ENCODE data around the gene INPP5A.

DNA sequence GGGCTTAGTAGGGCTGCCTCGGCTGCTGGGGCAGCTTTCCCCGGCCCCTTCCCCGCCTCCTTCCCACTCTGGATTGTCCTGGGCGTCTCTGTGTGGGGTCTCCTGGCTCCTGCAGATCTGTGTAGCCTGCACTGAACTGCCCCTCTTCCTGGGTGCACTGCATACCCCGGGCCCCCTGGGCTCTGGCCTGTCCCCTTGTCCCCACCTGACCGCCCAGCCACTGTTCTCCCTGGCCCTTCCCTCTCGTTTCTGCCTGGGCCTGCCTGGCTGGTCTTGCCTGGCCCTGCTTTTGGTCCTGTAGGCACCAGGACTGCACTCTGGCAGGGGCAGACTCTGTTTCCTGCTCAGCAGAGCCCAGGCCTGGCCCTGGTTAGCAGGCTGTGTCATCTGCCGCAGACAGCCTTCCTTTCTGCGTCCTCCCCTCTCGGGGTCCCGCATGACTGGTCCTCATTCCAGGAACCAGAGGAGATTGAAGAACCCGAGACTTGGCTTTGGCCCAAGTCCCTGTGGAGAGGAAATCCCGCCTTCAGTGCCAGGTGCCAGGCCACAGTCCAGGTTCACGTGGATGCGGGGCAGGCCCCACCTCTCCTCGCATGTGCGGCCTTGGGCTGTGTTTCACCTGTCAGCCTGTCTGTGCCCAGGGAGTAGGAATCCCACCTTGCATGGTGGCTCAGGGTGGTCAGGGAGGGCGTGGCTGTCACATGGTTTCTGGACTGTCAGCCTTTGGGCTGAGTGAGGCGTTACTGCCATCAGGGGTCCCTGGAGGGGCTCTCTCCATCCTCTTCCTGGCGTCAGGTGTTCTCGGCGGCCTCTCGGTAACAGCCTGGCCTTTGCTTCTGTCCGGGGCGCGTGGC, 9.2 kb downstream of the INPP5A start:
- TF ChIP-seq, protein P1, sequence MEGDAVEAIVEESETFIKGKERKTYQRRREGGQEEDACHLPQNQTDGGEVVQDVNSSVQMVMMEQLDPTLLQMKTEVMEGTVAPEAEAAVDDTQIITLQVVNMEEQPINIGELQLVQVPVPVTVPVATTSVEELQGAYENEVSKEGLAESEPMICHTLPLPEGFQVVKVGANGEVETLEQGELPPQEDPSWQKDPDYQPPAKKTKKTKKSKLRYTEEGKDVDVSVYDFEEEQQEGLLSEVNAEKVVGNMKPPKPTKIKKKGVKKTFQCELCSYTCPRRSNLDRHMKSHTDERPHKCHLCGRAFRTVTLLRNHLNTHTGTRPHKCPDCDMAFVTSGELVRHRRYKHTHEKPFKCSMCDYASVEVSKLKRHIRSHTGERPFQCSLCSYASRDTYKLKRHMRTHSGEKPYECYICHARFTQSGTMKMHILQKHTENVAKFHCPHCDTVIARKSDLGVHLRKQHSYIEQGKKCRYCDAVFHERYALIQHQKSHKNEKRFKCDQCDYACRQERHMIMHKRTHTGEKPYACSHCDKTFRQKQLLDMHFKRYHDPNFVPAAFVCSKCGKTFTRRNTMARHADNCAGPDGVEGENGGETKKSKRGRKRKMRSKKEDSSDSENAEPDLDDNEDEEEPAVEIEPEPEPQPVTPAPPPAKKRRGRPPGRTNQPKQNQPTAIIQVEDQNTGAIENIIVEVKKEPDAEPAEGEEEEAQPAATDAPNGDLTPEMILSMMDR (IDR thresholded peaks at IDR 0.05; ENCODE audit: poor library complexity), result no peak
- no peak for TF ChIP-seq EZH2 (IDR thresholded peaks at IDR 0.05; ENCODE audit: borderline replicate concordance)
- TF ChIP-seq EZH2phosphoT487 (IDR thresholded peaks at IDR 0.05; ENCODE audit: low read depth, severe bottlenecking, unreplicated experiment), result no peak
